WTC11 (cell line): ENCODE results near the gene GLIPR1.

Source experiments
- CREB1 ChIP-seq: sonication (generic); formaldehyde crosslinking; IDR thresholded peaks from 2 replicates; pipeline ENCODE4 v1.8.0; 2023; ENCODE audit warnings: mild to moderate bottlenecking, missing genetic modification reagents
- CTCF ChIP-seq: fragments of 200-600 bp; IDR thresholded peaks from 2 replicates; pipeline ENCODE4 v1.8.0; 2022; ENCODE audit warnings: antibody characterized with exemption
- FOXK1 ChIP-seq: sonication (generic); formaldehyde crosslinking; IDR thresholded peaks from 2 replicates; pipeline ENCODE4 v1.8.0; 2022; ENCODE audit warnings: mild to moderate bottlenecking, moderate library complexity, missing genetic modification reagents
- MAX ChIP-seq: sonication (generic); formaldehyde crosslinking; IDR thresholded peaks from 2 replicates; pipeline ENCODE4 v1.8.0; 2022; ENCODE audit warnings: mild to moderate bottlenecking, missing genetic modification reagents
- MLX ChIP-seq: sonication (generic); formaldehyde crosslinking; IDR thresholded peaks from 2 replicates; pipeline ENCODE4 v1.8.1; 2023; ENCODE audit warnings: mild to moderate bottlenecking, missing genetic modification reagents, moderate library complexity
- MXD4 ChIP-seq: fragments of 250-450 bp; sonication (Bioruptor Pico); IDR thresholded peaks from 2 replicates; pipeline ENCODE4 v1.8.0; 2021; ENCODE audit warnings: mild to moderate bottlenecking, moderate library complexity, borderline replicate concordance
- NR2C2 ChIP-seq: sonication (generic); formaldehyde crosslinking; IDR thresholded peaks from 2 replicates; pipeline ENCODE4 v1.8.0; 2022; ENCODE audit warnings: mild to moderate bottlenecking, missing genetic modification reagents

GRCh38 chr12:75508159-75508558 lies 27.6 kb downstream of the GLIPR1 start:
- TF ChIP-seq FOXK1 (CRISPR knock-in tag) (no peak), CTCF (no peak), CREB1 (CRISPR knock-in tag) (no peak), MAX (CRISPR knock-in tag) (no peak), MXD4 (CRISPR knock-in tag) (no peak), NR2C2 (no peak), MLX (CRISPR knock-in tag) (no peak)
